CD4-positive, alpha-beta T cell treated with Interferon gamma for 1 hour (primary cell): ENCODE measurements around the gene ACOX2.

Experiments
- DNase-seq: peaks from one replicate; pipeline ENCODE4 v3.0.0-alpha.2; 2020

The ACOX2 gene

DNA sequence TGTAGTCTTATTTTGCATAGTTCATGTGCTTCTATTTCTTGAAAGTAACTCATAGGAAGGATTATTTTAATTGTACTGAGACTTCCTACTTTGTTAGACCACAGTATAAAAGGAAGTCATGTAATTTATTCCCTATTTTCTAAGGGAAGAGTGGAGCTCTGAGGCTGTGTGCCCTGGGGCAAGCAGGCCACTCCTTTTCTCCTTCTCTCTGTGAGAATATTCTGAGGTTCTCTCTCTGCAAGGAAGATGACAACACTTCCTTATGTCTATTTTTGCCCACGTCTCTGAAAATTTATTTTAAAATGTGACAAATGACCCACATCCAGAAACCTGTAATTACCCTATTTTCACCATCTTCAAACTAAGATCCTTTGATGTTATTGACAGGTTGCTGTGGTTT lies 34.1 kb downstream of the ACOX2 start:
- DNase-seq: no peak

DNA sequence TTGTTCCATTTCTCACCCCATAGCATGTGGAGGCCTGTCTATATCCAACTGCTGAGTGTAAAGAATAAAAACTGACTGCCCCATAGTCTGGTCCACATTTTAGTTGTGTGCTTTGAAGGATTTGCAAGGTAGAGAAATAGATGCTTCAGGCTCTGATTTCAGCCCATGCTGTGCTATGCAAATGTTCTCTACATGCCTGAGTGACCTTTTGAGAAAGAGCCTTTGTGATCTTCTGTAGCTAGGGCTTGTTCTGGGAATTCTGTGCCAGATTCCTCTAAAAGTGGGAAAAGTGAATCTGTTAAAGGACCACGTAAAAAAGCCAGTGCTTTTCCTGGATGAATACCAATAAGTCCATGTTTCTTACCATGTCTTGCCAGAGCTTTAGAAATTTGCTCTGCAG lies 39.9 kb downstream of the ACOX2 start:
- DNase-seq: no peak

DNA sequence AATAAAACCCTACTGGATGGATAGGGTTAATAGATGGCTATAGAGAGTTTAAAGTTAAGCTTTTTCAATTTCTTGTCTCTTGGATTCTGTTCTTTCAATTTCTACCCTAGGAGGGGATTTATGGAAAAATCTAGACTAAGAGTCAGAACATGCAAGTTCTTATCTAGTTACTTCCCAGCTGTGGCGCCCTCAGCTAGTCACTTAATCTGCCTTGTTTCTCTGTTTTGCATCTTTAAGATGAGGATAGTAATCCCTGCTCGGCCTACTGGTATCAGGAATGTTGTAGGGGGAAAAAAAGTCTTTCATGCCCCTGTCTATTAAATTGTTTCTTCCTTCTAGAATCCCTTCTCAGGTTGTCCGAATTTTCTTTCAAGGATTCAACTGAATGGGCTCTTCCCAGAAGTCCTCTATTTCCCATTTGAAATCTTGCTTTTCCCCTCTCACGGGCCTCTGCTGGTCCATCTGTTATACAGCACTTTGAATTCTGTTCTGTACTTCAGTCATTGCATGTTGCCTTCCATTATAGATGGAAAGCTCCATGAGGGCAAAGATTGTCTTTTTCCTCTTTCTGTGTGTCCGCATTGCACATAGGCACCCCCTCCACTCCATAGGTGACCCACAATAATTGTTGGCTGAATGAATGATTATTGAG lies 40.7 kb downstream of the ACOX2 start:
- DNase-seq: no peak

DNA sequence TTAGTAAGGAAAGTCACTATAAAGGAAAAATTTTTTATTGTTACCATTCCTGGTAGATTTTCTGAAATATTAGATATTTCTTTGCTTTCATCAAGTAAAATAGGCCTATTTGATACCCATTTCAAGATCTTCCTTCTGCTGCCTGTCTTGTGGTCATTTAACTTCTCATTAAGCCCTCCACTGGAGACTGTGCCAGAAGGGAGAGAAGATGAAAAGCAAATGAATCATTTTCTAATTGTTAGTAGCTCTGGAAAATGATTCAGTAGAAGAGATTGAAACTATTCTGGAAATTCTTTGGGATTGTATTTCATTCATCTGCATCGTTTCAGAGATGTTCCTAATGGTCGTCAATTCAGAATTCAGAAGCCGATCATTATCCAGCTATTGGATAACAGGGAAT lies 41.9 kb downstream of the ACOX2 start:
- DNase-seq: no peak

DNA sequence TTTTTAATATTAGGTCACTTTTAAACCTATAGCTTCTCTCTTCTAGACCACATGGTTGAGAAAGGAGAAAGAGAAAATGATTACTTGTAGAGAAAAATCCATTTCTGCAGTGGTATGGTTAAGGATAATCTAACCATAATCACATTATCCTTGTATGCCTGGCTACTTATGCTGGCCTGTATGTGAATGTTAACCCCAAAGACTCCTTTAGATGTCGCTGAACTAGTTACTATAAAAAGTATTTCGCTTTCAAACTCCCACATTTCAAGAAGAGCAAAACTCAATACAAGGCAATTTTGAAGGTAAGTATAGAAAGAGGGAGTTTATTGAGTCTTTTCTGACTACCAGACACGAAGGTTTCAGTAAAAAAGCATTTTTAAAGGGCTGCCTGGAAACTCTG lies 42.9 kb downstream of the ACOX2 start:
- DNase-seq: no peak

DNA sequence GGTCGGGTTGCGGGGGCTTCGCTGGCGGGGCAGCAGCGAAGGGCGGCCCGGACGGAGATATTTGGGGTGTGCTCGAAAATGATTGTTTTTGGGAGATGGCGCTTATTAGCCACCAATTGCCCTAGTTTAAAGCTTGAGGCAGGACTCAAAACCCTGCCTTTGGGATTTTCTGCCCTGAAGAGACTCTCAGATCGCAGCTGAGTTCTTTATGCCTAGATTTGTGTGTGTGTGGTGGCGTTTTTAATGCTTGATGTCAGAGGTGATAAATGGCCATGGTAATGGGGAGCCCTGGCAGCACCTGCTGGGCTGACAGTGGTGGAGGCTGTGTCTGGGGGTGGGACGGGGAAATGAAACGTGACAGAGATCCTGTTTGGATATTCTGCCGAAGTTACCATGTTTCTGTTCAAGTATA lies 44.5 kb downstream of the ACOX2 start:
- DNase-seq: no peak

DNA sequence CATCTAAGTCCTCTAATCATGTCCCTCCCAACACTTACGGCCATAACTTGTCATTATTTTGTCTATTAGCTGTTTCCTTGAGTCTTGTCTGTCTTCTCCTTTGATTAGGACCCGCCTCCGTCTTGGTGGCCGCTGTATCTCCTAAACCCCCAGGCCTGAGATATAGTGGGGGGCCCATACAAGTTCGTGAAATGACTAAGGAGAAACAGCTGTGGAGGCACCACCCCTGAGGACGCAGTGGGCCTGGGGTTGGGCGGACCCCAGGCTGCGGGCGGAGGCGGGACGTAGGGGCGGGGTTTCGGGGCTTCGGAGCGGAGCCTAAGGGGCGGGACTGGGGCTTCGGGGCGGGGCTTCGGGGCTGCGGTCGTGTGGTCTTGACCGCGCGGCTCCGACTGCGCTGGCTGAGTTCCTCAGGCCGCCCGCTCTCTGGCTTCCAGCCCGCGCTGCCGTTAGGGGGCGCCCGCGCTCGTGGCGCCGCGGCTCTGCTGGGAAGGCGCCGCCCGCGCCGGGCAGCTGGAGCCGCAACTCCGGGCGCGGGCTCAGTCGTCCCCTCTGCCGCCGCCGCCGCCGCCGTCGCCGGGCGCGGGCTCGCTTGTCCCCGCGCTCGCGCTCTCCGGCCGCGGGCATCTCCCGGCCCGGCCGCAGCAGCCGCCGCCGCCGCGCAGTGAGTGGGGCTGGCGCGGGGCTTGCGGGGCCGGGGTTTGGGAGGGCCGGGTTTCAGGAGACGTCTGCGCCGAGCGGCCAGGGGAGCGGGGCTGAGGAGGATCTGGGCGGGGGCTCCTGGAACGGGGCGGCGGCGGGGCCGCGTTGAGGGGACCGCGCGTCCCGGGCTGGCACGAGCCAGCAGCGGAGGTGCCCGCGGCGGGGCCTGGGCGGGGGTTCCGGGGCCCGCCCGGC lies 45.2 kb downstream of the ACOX2 start, which contains the start of gene KCTD6:
Gene KCTD6 (plus strand): TSS at position 591 of the 897 bp plus-strand sequence. CDS start 6,660 bp downstream, outside the sequence.
- DNase-seq: peak; percentile 93

DNA sequence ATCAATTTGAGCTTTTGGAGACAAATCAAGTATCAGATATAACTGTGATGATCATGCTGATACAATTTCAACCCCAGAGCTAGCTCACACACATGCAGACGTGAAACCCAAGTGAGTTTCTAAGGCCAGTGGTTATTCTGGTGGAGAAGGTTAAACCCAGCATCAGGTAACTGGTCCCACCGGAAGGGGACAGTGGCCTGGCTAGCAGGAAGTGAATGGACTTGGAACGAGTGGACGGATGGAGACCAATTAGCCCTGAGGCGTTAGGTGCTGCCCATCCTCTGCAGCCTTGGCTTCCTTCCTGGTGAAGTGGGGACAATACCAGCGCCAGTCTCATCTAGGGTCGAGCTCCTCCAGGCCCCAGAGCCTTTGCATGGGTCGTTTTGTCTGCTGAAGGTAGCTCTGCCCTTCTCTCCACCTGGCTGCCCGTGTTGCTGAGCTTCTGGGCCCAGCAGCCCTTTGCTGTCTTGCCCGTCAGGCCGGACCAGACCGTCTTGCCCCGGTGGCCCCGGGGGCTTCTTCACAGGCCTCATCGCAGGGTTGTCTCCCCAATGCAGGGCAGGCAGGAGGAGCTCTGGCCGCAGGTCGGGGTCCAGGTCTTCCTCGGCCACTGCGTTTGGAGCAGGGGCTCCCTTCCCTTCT lies 46.0 kb downstream of the ACOX2 start:
- no peak for DNase-seq

DNA sequence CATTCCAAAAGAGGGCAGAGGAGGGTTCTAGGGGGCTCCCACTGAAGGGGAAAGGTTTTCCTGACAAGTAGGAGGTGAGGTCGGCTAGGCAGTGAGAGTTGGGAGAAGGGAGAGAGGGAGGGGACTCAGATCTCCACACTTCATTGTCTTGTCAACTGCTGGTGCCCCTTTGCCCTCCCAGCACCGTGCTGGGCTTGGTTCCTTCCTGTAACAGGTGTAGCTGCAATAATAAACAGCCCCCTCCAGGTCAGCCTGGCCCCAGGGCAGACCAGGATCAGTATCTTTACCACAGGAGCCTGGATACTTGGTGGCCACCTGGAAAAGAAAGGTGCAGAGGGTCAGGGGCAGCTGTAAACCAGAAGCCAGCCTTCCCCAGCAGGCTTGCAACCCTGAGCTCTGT lies 48.0 kb downstream of the ACOX2 start:
- no peak for DNase-seq

DNA sequence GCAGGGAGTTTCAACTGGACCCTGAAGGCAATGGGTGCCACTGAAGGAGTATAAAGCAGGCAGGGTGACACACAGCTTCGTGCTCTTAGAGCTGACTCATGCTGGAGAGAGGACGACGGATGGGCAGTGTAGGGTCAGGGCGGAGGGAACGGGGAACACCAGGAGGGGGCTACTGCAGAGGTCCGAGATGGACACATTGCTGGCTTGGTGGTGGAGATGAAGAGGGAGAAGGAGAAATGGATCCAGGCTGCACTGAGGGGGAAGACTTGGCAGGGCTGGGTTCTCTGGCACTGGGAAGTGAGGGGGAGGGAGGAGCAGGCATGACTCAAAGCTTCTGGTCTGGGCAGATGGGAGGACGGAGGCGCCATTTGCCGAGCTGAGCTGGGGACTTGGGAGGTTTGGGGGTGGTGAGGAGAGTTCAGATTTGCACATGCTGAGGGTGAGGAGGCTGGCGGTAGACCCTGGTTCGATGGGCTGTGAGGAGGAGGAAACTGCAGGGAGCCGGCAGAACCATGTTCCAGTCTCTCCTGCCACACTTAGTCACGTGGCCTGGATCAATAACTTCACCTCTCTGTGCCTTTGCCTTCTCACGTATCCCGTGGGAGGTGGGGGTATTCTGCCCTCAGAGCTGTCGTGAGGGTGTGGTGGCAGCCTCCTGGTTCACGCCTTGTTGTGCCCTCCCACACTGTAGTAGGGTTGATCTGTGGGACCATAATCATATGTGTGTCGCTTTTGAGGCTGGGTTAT lies 49.7 kb downstream of the ACOX2 start:
- peak; percentile 19 for DNase-seq

DNA sequence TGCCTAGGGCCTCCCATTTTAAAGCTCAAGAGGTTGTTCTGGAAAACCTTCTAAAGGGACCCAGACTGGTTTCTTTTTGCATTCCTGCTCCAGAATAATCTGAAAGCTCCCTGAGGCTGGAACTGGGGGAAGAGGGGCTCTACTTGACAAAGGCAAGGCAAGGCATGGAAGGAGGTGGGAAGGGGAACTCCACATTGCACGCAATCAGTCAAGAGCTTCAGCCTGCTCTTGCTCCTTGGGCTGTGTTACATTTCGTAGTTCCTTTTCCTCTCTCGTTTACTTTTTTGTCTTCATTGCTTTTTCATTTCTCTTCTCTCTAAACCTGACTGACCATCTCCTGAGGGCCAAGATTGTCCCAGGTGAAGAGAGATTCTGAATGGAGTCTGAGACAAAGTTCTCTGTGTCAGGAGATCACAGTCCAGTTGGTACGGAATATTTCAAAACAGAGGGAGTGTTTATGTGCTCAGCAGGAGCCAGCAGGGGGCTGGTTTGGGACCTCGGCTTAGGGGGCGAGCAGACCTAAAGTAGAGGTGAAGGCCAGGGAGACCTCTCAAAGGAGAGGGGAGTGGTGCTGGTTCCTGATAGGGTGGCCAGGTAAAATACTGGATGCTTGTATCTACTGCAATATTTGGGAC lies 51.1 kb downstream of the ACOX2 start:
- no peak for DNase-seq

DNA sequence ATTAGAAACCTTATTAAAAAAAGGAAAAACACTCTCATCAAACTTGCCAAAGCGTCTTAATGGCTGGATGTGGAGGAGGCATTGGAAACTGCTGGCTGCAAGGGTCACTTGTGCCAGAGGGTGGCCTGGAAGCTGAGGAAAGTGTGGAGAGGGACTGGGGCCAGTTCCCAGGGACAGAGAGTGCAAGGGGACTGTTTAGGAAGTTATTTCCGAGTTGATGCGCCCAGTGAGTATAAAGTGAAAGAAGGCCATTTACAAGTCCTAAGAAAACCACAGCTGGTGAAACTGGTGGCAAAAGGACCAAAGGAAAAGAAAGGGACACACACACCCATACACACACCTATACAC lies 52.3 kb downstream of the ACOX2 start:
- DNase-seq: no peak

DNA sequence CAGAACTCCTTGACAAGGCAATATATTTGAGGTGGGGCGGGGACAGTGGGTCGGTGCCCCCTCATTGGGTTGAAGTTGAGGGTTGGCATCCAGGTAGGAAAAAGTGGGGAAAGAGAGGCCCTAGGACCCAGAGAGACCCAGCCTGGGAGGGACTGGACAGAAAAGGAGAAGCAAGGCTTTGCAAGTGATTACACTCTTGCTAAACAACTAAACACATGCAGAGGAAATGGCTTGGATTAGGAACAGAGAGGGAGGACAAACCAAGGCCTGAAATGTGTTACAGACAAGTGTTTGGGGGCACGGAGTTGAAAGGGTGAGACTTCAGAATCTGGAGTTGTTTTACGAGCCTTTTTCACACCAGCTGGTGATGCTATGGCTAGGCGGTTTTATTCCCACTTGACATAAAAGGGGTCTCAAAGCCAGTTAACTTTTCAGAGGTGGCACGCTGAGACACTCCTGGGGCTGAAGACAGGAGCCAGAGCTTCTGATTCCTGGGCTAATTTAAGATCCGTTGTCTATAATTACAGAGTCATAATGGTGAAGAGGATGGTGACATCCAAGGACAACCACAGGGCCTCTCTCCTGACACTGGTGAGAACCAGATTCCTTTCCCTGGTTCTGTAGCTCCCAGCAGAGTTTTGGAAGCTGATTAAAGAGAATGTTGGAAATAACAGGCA lies 52.8 kb downstream of the ACOX2 start:
- no peak for DNase-seq

DNA sequence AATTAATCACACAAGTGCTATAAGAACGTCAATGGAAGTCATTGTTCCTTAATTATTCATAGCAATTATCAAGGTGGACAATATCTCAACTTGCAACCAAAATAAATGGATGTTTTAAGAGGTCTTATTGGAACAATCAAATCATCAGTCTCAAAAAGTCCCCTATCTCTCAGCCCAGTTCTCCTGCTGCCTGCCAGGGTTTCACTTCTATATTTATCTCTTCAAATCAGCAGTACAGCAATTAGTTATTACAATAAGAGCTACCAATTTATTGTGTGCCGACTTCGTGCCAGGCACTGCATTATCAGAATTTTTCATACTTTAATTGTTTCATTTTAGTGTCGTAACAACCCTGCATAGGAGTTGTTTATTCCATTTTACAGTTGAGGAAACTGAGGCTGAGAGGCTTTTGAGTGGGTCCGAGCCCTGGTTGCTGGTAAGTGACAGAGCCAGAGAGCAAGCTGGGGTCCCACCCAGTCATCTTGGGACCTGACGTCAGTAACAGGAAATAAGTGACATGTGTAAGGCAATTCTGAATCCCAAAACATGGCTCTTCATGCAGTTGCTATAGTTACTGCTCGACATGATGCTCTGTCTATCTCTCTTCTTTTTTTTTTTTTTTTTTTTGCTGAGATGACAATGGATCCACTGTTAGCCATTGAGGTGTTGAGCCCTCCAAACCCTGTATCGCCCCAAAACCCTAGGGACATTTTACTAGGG lies 53.9 kb downstream of the ACOX2 start:
- DNase-seq: no peak

DNA sequence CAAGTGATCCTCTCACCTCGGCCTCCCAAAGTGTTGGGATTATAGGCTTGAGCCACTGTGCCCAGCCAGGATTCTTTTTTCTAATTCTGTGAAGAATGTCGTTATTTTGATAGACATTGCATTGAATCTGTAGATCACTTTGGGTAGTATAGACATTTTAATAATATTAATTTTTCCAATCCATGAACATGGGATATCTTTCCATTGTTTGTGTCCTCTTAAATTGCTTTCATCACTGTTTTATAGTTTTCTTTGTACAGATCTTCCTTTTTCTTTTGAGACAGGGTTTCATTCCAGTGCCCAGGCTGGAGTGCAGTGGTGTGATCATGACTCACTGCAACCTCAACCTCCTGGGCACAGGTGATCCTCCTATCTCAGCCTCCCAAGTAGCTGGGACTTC lies 56.7 kb downstream of the ACOX2 start:
- no peak for DNase-seq

DNA sequence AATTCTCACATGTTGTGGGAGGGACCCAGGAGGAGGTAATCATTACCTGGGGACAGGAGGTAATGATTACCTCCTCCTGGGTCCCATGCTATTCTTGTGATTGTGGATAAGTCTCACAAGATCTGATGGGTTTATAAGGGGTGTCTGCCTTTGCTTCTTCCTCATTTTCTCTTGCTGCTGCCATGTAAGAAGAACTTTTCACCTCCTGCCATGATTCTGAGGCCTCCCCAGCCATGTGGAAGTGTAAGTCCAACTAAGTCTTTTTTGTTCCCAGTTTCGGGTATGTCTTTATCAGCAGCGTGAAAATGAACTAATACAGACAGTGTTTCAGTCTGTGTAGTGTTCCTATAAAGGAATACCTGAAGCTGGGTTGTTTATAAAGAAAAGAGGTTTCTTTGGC lies 58.2 kb downstream of the ACOX2 start:
- DNase-seq: no peak

DNA sequence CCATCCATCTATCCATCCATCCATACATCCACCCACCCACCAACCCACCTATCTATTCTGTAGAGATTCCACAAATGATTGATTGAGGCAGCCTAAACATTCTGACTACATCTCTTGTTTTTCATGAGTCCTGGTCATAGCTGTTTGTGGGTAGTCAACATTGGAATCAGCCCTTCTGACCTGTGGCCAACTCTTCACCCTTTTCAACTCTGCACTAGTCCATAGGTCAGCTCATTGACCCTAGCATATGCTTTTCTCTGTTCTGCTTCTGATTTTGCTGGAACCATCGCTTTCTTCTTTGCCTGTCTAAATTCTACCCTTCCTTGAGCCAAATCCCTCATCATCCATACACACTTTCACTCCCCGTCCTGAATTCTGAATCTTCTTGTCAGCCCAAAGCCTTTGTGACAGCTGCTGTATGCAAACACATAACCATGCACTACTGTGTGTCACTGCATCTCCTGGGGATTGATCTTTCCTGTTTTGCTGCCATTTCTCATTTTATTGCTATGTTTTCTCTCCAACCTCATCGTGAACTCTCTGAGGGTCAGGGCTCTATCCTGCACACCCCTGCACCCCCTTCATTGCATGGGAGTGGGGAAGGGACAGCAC lies 61.9 kb downstream of the ACOX2 start:
- DNase-seq: no peak

DNA sequence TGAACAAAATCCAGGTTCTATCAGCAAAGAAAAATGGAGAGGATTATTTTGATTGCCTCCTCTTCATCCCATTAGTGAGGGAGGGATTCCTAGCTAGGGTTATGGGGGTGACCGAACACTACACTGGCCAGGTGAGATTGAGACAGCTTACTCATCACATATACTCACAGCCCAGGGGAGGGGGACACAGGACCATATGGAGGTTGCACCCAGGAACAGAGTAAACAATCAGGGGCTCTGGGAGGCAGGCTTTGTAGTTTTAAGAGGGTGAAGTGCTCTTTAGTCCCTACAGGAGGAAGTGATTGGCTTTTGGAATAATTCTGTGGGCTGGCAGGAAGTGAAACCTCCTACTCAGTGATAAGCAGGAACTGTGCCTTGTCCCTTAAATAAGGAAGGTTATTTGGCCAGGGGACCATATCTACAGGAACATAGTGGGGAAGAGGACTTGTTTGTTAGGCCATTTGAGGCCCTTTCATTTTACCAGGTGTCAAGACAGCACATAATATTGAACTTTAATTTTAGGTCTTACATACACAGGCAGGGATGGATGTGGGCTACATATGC lies 62.6 kb downstream of the ACOX2 start:
- DNase-seq: no peak

DNA sequence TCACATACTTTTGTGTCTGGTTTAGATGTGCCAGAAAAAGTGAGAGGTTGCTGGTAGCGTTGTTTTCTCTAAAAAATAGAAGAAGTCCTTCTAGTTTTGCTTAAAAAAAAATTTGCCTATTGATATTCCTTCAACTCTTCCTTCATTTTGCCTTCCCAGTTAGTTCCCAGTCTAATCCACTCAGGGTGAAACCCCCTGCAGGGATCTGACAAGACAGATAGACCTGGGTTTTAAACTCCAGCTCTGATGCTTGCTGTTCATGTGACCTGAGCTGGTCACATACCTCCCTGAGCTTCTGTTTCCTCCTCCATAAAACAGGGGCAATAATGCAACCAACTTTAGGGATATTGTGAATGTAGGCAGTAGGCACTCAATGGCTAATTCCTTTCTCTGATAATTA lies 63.7 kb downstream of the ACOX2 start:
- DNase-seq: no peak

DNA sequence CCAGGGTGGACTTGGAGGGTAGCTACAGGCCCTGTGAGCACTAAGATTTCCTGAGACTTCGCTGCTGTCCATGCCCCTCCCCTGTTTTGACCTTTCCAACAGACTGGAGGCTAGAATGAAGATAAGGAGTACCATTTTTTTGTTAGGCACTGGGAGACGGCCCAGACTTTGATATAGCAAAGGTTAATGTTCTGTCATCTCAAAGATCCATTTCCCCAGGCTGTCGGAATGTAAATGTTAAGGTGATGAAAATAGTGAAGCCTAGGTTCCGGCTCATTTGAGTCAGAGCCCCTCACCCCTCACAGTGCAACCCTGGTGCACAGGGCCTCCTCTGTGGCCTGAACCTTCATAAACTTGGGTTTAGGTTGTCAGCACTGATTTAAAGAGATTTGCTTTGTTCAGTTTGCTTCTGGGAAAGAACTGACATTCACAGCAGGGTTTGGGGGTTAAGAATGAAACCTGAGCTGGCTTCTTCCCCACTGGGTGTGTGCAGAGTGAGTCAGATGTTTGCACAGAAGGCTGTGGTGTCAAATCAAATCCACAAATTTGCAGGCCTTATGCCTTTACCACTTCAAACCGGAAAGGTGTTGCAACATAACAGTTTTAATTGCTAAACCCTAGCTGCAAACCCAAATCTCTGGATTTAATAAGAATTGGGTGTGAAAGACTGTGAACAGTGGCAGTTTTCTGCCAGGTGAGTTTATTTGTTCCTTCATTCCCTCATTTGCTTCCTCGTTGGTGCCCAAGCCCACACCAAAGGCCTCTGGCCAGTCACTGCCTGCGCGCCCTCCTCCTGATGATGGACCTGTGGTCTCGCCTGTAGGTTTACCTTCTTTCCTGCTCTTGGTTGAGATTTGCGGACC lies 65.7 kb downstream of the ACOX2 start:
- peak; percentile 43 for DNase-seq
